ENCODE data around the gene CACNA2D2.
A peak's percentile ranks its signal among the peaks of the same experiment; 100 is the strongest.

Gene CACNA2D2

DNA sequence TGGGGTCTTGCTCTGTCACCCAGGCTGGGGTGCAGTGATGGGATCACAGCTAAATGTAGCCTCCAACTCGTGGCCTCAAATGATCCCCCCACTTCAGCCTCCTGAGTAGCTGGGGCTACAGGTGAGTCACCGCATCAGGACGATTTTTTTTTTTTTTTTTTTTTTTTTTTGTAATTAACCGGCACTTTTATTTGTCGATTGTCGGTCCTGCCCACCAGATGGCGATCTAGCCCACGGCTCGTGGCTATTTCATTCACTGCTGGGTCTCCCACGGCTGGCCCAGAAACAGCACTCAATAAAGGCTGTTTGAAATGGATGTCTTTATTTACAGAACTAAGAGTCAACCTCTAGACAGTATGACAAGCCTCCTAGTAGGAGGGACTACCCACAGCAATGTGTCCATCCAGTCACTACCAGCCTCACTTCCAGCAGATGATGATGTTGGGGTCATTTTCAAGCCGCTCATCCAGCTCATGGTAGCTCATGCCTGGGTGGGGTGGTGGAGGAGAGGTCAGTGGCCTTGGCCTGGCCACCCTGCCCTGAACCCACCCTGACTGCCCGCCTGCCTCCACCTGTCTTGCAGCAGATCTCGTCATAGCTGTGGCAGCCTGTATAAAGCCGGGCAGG lies 156.1 kb downstream of the CACNA2D2 start:
- DNase-seq (ENCODE audit: low read depth, low spot score), result peak; percentile 66

DNA sequence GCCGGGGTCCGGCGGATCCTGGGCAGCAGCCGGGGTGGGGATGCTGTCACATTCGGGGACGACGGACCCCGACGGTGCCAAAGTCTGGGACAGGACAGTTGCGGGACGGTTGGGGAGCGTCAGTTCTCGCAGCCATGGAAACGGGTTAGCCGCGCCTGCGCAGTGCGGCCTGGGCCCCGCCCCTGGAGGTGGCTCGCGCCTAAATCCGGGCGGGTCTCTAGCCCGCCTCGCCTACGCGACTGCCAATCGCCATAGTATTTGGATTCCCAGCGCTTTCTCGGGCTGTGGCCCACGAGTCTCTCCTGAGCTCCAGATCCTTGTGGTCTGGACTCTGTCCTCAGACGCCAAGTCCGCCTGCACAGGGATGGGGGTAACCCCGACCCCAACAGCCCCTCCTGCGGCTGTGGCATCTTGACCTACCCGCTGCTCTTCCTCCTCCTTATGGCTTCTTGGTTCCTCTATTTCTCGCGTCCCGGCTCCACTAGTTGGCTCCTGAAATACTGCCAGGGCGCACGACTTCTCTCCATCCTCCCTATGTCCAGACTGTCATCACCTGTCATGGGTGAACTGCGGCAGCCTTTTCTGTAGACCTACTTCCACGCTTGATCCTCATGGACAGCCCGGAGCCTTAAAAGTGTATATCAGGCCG lies 157.7 kb downstream of the CACNA2D2 start, which contains the start of gene ZMYND10:
Gene ZMYND10, minus strand, starts transcription at position 147 of the 649 bp plus-strand sequence. CDS start 153 bp downstream, outside the sequence.
- peak; percentile 86 for DNase-seq (ENCODE audit: low read depth, low spot score)

DNA sequence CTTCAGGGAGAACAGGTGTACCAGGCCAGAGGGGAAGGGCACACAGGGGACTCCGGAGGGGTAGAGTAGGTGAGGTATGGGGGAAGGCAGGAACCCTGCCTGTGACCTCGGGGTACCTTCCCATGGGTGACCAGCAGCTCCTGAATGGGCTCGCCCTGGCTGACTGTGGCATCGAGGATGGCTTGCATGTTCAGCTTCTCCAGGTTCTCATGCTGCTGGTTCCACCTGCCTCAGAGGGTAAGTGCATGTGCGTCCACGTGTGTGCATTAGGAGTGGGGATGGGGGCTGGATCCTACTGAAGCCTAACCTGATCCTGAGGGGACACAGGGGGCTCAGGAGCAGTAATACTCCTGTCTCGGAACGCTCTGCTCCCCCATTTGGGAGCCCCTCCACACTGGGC lies 158.4 kb downstream of the CACNA2D2 start:
- DNase-seq (ENCODE audit: low read depth, low spot score), result no peak

DNA sequence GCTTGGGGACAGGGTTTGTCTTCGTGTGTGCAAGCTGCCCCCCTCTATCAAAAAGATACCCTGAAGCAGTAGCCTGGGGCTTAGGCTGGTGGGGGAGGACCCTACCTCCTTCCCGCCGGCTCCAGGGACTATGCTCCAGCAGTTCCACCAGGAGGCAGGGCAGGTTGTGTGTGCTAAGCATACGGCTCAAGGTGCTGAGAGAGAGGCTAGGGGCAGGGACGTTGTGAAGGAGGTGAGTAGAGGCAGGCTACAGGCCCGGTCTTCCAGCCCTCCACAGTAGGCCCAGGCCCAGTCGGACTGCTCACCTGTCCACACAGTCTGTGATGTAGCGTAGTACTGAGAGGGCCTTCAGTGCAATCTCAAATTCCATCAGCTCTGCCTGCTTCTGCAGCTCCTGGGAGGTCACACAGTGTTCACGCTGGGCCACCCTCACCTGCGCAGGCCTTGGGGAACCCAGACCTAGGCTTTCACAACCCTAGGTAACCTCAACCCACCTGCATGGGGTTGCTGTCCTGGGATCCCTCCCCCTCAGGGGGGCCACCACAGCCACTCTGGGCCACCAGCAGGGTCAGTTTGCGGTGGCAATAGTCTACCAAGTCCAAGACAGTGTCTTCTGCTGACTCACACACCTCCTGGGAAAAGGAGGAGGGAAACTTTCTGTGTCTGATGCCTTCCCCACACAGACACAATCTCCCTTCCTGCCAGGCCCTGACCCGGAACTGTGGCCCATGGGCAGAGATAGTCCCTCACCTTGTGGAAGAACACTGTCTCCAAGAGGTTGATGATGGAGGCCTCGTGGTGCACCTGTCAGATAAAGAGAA lies 160.4 kb downstream of the CACNA2D2 start:
- peak; percentile 48 for DNase-seq (ENCODE audit: low read depth, low spot score)

DNA sequence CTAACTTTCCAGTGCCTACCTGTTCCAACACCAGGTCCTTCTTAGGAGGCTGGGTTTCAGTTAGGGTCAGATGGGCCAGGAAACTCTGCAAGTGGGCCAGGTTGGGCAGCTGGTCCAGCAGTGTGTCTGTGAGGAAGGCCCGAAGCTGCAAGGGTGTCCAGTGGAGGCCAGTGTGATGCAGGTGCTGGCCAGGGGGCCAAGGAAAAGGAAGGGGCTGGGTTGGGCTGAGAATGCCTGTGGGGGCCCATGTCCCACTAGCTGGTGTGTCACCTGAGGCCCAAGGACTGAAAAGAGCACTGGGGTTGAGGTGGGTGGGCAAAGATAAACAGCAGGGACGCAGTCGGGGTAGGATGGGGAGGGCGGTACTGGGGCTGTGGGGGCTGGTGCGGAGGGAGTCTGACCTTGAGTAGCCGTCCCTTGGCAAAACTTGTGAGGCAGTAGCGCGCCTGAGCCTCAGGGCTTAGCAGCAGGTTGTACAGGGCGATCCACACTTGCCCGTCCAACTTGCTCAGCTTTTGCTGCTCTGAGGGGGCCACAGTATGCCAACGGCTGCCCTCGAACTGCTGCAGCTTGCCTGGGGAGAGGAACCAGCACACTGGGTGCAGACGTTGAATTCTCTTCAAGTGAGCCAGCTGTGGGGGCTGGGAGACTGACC lies 161.3 kb downstream of the CACNA2D2 start:
- no peak for DNase-seq (ENCODE audit: low read depth, low spot score)

DNA sequence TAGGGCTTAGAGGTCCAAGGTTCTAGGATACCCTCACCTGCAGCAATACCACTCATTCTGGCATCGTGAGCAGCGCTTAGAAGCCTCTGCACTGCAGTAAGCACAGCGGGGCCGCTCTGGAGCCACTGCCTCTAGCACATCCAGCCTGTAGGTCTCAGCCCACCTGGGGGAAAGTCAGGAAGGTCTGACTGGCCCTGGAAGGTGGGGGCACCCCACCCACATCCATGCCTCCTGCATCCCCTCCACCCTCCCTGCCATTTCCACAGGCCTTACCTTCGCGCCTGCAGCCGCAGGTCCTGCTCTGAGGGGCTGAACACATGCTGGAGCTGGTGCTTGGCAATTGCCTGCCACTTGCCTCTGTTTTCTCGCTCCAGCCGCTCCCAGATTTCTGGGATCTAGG lies 161.9 kb downstream of the CACNA2D2 start:
- no peak for DNase-seq (ENCODE audit: low read depth, low spot score)

DNA sequence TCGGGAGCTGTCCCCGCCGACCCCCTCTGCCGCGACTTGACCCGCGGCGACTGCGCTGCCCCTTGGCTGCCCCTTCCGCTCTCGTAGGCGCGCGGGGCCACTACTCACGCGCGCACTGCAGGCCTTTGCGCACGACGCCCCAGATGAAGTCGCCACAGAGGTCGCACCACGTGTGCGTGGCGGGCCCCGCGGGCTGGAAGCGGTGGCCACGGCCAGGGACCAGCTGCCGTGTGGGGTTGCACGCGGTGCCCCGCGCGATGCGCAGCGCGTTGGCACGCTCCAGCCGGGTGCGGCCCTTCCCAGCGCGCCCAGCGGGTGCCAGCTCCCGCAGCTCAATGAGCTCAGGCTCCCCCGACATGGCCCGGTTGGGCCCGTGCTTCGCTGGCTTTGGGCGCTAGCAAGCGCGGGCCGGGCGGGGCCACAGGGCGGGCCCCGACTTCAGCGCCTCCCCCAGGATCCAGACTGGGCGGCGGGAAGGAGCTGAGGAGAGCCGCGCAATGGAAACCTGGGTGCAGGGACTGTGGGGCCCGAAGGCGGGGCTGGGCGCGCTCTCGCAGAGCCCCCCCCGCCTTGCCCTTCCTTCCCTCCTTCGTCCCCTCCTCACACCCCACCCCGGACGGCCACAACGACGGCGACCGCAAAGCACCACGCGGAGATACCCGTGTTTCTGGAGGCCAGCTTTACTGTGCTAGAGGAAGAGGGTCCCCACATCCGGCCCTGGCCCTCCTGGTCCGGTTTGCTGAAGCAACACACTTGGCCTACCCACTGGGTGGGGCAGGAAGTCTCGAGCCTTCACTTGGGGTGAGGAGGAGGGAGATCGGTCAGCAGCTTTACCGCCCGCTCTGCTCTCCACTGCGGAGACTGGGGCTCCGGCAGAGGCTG lies 162.7 kb downstream of the CACNA2D2 start, which contains the start of gene RASSF1:
Gene RASSF1, minus strand, starts transcription at position 389 of the 882 bp plus-strand sequence. Its CDS starts 31 bp downstream, at position 358.
- DNase-seq (ENCODE audit: low read depth, low spot score), result no peak

DNA sequence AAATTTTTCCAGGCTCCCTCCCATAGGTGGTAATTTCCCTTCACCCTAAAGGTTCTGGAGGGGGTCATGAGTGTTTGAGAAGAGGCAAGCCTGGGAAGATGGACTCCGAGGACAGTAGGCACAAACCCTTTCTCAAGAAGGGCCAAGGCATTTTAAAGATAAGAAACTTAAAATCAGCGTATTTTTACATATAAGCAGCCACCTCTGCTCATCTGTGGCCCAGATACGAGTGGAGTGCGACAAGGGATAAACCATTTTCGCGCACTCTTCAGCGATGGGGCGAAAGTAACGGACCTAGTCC lies 163.3 kb downstream of the CACNA2D2 start:
- no peak for DNase-seq (ENCODE audit: low read depth, low spot score)

DNA sequence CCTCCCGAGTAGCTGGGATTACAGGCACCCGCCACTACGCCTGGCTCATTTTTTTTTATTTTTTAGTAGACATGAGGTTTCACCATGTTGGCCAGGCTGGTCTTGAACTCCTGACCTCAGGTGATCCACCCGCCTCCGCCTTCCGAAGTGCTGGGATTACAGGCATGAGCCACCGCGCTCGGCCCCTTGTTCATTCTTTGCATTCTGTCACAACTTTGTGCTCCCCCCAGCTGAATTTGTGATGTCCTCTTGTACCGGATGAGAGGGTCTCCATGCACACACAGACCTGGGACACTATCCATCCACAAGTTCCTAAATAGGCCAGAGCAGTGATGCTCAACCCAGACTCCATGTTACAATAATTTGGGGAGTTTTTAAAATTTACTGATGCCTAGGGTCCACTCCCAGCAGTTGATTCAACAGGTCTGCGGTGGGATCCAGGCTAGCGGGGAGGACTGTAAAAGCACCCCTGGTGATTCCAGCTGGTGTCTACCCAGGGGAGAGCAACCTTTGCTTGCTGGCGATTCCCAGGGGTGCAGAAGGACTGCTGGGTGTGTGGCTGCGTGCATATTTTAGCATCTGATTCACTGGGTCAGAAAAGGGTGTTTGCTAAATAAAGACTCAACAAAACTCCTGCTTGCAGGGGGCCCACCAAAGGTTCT lies 163.8 kb downstream of the CACNA2D2 start:
- DNase-seq (ENCODE audit: low read depth, low spot score), result no peak

DNA sequence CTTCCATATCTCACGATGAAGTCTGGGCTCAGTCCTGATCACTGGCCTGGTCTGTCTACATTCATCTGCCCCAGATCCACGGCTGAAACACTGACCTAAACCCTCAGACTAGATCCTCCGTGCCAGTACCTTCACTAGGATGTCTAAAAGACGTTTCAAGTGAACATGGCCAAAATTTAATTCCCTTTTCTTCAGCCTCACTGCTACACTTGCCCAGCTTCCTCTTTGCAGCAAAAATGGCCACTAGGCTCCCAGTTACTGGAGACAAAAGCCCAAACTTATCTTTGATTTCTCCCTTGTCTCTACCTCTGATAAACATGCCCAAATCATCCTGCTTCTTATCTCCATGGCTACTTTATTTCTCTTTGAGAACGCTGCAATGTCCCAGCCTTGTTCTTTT lies 164.5 kb downstream of the CACNA2D2 start:
- no peak for DNase-seq (ENCODE audit: low read depth, low spot score)

DNA sequence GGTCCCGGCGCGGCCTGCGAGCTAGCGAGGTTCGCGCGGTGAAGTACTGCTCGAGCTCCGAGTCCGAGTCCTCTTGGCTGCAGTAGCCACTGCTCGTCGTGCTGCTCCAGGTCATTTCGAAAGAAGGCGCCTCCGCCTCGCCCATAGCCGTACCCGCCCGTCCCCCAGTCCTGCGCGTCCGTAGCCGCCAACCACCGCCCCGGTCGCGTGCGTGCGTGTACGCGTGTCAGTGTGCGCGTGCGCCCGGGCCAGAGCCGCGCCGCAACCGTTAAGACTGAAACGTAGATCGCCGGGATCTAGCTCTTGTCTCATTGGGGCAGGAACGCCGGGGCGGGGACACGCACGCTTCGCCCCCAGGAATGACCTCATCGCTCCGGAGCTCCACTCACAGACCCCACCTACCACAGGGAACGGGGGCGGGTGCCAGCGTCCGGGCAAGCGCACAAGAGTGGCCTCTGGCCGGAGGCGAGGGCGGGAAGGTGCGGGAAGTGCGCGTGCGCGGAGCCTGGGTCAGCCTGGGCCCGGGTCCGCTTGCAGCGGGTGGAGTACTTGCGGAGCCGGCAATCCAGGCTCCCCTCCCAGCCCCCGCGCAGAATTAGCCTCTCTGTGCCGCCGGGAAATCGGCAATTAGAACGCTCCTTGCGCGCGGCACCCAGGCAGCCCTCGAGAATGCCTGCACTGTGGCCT lies 166.1 kb downstream of the CACNA2D2 start:
- peak; percentile 100 for DNase-seq (ENCODE audit: low read depth, low spot score)

DNA sequence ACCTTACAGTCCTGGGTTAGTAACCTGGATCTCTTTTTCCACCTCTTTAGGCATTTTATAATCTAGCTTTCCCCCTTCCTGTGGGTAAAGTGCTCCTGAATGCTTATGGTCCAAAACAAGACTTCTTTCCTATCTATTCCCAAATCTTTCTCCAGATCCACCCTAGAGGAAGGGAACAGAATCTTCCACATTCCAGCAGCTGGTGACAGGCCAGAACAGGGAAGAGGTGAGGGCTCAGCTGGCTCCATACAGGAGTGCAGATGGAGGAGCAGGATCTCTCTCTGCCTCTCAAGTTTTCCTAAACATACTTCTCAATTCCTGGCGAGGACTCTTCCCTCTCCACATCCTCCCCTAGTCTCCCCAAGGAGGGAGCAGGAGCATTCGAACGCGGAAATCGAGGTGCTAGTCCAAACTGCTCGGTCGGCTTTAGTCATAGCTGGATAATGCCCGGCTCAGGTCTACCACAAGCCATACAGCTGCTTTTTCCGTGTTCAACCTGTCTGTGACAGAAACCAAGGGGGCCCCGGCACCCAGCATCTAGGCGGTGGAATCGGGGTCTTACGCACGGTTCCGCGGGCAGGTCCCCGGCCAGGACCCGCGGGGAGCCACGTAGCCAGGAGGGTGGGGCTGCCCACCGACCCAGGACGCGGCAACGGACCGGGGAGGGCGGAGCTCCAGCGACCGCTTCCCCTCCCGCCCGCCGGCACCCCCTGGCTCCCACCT lies 166.8 kb downstream of the CACNA2D2 start:
- peak; percentile 48 for DNase-seq (ENCODE audit: low read depth, low spot score)

DNA sequence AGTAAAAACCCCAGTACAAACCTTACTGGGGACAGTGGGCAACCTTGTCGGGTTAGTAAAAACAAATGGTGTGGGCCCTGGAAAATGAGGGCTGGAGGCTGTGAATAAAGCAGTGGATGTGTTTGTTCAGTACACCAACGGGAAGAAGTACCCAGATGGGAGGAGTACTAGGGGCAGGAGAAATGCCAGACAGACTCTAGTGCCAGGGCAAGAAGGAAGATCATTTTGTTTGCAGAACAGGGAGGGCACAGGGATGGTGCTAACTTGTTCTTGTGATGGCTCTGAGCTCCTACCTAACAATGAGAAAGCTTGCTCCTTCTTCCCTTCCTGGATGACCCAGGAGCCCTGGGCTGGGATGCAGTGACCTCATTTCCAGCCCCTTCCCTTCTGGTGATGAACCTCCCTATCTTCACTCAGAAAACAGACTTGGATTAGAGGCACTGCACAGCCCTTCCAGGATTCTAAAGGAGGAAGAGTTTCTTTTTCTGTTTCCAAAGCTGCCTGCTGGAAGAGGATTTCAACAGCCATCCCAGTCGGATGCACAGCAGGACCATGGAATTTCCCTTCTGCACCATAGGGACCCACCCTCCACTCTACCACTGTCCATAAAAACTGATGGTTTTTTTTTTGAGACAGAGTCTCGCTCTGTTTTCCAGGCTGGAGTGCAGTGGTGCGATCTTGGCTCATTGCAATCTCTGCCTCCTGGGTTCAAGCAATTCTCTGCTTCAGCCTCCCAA lies 168.9 kb downstream of the CACNA2D2 start:
- DNase-seq (ENCODE audit: low read depth, low spot score), result no peak

DNA sequence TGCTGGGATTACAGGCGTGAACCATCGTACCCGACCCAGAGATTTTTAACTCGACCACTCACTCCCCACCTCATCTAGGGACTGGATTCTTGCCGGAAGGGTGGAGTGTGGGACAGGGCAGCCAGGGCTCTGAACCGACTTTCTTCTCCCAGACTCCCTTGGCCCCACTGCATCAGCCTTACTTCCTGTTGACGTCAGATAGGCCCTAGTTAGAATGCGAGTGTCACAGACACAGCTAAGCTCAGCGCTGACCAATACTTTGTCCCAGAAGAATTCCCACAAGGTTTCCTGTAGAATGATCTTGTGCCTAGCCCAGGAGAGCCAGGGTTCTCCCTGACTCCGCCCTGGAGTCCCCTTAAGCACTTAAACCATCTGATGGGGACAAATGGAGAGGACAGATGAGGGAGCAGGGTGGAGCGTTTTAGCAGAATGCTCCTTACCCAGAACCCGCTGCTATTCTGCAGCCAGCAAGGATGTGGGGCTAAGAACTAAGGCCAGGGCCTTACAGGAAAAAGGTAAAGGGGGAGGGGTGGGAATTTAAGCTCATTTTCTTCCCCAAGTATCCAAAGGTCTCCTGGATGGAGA lies 169.6 kb downstream of the CACNA2D2 start:
- no peak for DNase-seq (ENCODE audit: low read depth, low spot score)

DNA sequence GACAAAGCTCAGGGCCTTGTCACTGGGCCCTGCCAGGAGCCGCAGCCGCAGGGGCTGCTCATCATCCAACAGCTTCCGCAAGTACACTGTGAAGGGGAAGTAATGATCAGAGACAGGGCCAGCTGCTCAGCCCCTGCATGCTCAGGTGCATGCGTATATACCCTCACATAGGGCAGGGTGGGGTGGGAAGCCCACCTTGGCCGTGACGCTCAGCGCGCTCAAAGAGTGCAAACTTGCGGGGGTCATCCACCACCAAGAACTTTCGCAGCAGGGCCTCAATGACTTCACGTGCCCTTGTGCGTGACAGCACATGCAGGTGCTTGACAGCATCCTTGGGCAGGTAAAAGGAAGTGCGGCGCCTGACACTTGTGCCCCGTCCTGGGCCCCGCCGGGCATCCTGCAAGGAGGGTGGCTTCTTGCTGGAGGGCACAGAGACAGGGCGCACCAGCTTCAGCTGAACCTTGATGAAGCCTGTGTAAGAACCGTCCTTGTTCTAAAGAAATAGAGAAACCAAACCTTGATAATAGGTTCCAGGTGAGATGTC lies 172.0 kb downstream of the CACNA2D2 start:
- no peak for DNase-seq (ENCODE audit: low read depth, low spot score)

DNA sequence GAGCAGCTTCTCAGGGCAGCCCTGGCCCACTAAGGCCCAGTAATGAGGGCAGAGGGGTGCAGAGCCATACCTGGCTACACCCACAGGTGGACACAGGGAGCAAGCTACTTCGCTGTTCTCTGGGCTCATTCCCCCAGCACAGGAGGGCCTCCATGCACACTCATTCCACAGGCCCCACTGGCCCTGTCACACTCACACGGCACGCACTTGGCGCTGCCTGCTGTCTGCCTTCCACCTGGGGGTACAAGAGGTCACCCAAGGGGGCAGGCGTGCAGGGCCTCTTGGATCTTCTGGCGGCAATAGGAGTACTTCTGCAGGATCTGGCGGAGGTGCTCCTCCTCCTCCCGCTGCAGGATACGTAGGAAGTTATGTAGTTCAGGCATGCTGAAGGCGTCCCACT lies 173.1 kb downstream of the CACNA2D2 start:
- no peak for DNase-seq (ENCODE audit: low read depth, low spot score)

DNA sequence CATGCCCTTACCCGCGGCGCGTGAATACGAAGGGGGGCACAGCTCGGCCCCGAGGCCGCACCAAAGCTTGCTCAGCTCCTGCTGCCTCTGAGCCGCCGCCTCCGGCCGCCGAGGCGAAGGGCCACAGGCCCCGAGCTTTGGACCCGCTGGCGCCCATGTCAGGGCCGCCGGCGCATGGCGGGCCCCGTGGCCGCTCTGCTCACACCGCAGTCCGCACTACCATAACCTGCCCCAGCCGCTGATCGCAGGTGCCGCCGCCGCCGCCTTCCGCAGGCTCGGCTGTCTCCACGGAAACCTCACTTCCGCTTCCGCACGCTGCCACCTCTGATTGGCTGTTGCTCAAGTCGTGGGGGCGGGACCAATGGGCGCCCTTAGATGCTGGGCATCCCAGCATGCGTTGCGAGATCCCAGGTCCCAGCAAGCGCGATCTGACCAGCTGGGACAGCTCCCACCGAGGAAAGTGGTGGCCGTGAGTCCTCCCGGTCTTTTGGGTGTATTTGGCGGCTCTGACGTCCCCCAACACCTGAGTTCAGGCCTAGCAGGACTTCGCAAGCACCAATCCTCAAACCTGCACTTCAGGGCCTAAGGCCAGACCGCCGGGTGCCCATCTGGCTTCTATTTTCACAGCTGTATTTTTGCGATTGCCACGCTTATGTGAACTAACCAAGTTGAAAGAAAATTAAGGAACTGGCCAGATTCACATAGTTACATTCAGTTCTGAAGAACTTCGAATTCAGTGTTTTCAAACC lies 175.3 kb downstream of the CACNA2D2 start, which contains the start of gene TUSC2:
Gene TUSC2, minus strand, starts transcription at position 281 of the 749 bp plus-strand sequence. Its CDS starts 124 bp downstream, at position 157.
- peak; percentile 97 for DNase-seq (ENCODE audit: low read depth, low spot score)
